GM18868 (cell line): Measurements from ENCODE around the gene GDF2.

Experiments
- ATAC-seq: cut with Tn5 transposase; IDR thresholded peaks from one replicate; pipeline ENCODE4 v1.9.1; 2021; ENCODE audit warnings: mild to moderate bottlenecking, moderate library complexity; ENCODE audit not compliant: unreplicated experiment

GDF2 gene

DNA sequence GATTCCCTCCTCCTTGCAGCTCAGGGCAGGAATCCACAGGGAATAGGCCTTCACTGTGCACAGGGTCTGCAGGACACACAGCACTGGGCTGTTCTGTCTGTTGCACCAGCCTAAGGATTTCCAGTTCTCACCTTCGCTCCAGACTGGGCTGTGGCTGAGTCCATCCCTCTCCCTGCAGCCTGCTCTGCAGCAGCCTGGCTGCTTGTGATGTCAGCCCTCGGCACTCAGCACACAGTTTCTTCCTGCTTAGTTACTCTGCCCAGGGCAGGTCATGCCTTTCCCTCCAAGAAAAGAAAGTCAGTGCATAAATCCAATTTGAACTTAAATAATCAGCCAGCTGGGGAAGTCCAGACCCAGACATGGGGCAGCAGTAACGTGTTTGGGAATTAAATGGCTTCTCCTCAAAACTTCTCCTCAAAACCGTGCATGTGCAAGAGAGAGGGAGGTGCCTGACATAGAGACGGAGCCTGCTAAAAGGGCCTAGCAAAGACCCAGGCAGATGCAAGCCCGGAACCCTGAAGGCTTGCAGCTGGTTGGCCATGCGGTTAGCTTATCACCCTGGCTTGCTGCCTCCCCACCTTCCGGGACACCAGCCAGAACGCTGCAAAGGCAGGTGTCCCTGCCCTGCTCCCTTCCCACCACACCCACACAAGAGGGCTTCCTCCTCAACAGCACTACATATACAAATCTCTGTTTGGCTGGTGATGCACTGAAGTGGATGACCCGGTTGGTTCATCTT lies 10.9 kb upstream of the GDF2 start:
- ATAC-seq: no peak

DNA sequence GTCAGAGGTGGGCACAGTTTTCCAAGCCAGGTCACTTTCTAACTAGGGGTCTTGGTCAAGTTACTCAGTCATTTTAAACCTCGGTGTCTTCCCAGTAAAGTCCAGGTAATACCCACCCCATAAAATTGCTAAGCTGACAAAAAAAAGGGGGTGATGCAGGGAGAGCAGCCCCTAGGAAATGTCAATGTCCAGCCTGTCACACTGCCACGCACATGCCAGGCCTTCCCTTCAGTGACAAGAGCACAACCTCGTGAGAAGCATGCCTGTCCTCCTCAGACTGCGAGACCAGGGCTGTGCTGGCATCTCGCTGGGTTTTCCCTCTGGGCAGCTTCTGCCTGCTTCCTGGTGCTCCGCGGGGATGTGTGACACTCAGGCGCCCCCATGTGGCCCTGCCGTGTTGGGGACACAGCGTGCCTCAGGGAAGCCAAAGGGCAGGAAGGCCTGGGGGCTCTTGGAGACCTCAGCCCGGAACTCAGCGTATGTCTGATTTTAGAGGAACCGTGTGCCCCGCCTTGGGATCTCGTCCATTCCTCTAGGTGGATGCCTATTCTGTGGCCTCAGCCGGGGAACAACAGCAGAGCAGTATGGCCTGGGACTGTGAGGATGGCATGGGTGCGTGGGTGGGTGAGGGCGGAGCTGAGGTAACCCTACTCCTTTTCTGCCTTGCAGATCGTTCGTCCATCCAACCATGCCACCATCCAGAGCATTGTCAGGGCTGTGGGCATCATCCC lies 10.2 kb upstream of the GDF2 start:
- peak; percentile 86 for ATAC-seq

DNA sequence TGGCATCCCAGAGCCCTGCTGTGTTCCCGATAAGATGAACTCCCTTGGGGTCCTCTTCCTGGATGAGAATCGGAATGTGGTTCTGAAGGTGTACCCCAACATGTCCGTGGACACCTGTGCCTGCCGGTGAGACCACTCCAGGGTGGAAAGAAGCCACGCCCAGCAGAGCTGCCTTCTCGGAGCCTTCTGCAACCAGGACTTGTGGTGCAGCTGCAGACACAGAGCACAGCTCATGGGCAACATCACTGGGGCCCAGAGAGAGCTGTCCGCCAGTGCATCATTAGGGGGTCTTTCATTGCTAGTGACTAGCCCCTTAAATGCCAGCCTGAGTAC lies 9.6 kb upstream of the GDF2 start:
- no peak for ATAC-seq

DNA sequence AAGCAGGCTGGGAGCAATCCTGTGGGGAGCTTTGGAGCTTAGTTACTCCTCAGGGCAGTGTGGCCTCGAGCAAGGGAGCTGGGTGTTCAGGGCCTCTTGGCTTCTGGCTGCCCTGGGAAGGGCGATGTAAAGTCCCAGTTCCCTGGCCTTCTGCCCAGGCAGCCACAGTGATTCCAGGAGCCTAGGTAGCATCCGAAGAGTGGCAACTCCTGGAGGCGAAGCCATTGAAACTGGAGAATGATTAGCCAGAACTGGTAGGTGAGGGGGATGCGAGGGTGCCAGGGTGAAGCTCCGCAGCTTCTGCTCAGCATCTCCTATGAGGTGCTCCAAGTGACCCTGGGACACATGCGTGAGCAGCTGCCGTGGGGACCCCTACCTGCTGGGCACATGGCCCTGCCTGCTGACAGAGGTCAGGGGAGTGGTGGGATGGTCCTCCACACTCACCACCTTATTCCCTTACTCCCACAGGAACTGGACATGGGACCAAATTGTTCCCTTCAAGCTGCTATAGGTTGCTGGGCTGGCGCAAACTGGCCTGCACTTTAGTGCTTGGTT lies 7.8 kb upstream of the GDF2 start:
- ATAC-seq: no peak

DNA sequence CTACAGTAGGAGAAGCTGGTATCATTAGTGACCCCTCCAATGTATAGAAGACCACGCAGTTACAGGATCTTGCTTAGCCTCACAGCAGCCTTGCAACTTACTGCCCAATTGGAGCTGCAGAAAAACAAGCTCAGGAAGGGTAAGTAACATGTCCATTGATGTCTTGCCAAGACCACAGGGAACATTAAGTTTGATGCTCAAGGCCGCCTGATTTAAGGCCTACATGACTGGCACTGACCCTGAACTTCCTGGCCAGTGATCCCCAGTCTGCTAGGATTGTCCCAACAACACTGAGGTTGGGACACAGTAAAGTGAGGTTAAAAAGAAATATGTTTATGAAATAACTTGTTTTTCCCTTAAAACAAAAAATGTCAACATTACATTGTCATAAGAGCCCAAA lies 6.8 kb upstream of the GDF2 start:
- no peak for ATAC-seq

DNA sequence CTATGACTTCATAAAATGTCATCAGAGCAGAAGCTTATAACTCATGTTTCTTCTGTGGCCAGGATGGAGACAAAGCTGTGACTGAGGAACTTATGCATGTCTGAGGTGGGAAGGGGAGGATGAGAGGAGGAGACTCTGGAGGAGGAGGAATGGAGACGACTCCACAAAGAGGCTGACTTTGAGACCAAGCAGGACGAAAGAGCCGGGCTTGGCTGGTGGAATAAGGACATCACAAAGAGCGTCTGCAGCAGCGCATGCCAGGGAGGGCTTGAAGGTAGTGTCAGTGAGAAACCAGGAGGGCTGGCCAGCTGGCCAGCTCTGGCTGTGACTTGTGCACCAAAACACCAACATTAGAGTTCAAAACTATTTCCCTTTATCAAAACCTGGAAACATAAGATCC lies 6.1 kb upstream of the GDF2 start:
- no peak for ATAC-seq

DNA sequence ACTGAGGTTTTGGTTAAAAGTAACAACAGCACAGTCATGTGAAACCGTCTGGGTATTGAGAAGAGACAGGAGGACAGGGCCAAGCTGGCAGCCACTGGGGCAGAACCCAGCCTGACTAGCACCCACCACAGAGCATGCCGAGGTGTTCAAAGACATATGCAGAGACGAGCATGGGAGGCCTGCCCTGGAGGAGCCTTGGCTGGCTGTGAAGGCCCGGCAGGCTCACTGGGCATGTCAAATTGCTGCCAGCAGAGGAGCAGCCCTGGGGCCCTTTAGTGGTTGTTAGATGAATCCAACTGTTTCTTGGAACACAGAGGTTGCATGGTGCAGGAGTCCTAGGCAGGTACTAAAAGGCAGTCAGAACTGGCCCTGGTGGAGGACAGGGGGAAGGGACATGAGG lies 5.0 kb upstream of the GDF2 start:
- no peak for ATAC-seq

DNA sequence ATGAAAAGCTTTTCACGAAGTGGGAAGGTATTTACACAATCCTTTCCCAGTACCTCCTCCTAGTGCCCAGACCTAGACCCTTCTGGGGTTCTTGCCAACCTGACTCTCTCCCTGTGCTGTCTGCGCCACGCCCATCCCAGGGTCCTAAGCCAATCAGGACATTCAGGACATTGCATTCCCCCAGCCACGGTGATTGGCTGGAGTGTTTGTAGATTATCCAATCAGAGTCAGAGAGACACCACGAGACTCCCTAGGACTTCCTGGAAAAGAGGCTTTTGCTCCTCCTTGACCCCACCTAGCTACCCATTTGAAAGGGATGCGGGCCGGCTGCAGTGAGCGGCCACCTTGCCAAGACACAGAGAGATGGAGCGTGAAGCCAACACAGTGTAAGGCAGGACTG lies 3.5 kb upstream of the GDF2 start:
- no peak for ATAC-seq

DNA sequence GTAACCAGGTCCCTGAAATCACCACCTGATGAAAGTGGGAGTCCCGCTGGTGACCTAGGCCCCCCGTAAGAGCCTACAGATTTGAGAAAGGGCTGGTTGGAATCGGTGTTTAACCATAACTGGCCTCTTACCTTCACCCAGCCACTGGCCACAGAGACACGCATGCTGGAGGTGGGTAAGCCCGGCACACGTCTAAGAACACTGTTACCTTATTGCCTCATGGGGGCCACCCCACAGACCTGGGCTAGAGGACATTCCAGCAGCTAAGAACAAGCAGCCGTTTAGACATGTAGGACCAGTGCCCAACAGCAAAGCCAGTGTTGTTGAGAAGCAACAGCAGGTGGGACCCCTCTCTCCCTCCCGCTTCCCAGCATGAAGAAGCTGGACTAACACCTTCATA lies 2.5 kb upstream of the GDF2 start:
- no peak for ATAC-seq

DNA sequence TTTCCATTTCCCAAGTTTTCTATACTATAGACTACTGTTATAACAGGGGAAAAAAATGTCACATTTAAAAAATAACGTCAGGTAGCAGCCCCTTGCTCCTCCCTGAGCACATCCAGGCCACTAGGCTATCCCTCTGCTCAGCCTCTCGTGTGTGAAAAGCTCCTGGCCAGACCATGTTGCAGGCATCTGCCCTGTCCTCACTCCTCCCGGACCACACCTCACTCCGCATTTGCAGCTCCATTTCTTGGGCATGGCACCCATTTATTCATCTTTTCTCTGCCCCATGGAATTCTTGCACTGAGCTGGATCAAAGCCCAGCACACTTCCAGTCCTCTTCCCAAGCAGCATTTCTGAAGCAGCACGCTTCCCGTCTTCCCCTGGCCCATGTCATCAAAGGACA lies 1.4 kb upstream of the GDF2 start:
- no peak for ATAC-seq

DNA sequence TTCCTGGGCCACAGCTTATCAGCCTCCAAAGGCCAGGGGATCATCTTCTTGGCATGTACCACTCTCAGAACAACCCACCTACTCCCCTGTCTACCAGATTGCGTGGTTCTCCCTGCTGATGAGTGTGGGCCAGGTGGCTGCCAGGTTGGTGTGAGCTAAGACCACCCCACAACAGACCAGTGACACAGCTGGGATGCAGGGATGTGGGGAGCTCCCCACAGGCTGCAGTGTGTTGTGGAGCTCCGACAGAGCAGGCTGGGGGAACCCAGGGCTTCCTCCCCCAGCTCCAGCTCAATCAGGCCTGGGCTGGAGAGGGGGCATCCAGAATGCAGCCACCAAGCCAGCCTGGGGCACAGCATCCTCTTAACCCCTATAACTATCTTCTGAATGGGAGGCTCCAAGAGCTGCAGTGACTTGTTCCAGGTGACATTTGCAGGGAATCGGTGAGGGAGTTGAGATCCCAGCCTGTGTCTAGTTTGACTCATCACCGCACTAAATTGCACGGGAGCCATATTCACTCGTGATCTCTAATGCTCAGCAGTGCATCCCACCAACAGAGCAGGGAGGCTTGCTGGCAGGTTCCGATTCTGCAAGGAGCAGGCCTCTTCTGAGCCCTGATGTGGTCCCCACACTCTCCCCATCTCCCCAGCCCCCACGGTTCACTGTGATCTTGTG lies 596 bp upstream of the GDF2 start:
- no peak for ATAC-seq

DNA sequence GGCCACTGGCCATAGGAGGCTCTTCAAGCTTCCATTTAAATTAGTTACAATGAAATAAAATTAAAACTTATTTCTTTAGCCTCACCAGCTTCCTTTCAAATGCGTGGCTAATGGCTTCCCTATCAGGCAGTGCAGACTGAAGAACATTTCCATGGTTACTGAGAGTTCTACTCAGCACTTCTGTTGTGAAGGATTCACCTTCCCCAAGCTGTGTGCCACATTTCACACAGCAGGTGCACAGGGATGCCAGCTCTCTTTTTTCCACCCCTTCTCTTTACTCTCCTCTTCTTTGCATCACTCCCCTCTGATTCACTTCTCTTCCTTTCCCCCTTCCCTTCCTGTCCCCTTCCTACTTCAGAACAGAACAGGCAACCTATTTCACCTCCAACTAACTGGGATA lies 833 bp downstream of the GDF2 start:
- no peak for ATAC-seq

DNA sequence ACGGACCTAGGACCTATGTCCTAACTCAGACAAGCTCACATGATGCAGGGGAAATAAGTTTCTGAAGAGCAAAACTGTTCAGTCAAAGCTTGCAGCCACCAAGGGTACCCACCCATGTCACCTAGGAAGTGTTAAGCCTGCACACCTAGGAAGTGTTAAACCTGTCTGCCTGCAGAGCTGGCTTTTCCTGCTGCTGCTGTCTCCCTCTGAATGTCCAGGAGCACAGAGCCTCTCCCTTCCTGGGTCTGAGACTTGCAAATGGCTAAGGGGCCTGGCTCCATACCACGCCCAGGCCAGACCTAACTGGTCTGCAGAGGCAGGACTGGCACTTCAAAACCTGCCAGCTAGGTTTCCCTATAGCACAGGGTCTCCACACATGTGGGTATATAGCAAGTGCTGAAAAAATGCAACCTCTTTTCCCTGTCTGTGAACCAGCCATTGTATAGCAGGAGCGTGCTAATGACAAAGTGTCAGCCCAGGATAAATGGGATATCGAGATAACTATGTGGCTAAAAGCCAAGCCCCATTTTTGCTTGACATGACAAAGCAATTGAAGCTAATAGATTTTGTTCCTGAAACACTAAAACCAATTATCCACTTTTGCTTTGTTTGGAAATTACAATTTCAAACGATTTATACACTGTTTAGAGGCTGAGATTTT lies 1.5 kb downstream of the GDF2 start:
- ATAC-seq: no peak

DNA sequence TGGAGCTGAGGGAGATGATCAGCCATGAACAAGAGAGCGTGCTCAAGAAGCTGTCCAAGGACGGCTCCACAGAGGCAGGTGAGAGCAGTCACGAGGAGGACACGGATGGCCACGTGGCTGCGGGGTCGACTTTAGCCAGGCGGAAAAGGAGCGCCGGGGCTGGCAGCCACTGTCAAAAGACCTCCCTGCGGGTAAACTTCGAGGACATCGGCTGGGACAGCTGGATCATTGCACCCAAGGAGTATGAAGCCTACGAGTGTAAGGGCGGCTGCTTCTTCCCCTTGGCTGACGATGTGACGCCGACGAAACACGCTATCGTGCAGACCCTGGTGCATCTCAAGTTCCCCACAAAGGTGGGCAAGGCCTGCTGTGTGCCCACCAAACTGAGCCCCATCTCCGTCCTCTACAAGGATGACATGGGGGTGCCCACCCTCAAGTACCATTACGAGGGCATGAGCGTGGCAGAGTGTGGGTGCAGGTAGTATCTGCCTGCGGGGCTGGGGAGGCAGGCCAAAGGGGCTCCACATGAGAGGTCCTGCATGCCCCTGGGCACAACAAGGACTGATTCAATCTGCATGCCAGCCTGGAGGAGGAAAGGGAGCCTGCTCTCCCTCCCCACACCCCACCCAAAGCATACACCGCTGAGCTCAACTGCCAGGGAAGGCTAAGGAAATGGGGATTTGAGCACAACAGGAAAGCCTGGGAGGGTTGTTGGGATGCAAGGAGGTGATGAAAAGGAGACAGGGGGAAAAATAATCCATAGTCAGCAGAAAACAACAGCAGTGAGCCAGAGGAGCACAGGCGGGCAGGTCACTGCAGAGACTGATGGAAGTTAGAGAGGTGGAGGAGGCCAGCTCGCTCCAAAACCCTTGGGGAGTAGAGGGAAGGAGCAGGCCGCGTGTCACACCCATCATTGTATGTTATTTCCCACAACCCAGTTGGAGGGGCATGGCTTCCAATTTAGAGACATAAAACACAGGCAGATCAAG lies 3.3 kb downstream of the GDF2 start:
- no peak for ATAC-seq

DNA sequence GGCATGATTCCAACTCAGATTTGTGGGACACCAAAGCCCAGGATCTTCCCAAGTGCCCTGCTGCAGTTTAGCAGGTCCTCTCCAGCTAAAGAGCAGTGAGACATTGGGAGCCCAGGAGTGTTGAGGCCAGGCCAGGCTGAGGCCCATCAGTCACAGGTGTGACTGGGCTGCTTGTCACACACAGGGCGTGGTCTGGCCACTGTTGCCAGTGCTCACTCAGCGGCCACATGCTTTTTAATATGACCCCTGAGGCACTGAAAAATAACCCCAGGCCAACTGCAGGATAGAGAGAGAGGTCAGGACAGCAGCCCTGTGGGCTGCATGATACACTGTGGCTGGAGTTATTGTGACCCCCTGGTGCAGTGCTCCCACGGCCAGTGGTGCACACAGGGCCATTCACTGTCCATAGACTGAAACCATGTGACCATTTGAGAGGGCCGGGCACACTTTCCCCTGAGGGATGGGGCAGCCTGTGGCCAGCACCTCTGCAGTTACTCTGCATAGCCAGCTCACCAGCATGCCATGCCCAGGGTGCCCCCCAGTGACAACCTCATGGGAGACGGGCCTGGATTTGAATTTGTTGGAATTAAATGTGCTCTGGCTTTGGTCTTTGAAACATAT lies 4.2 kb downstream of the GDF2 start:
- no peak for ATAC-seq

DNA sequence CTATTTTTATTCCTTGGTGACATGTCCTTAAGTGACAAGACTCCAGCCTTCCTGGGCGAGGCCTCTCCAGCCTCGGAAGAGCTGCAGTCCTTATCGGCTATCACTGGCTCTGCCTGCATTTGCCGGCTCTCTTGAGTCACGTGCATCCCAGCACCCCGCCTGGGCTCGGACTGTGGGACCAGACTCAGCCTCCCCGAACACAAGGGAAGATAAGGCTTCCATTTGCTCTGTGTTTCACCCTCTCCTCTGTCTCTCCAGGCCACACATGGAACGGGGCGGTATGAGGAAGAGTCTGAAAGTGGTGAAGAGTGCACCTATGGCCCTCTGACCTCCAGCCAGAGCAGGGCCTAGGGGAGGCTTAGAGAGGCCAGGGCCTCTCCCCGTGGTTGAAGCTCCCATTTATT lies 4.7 kb downstream of the GDF2 start:
- ATAC-seq: no peak

DNA sequence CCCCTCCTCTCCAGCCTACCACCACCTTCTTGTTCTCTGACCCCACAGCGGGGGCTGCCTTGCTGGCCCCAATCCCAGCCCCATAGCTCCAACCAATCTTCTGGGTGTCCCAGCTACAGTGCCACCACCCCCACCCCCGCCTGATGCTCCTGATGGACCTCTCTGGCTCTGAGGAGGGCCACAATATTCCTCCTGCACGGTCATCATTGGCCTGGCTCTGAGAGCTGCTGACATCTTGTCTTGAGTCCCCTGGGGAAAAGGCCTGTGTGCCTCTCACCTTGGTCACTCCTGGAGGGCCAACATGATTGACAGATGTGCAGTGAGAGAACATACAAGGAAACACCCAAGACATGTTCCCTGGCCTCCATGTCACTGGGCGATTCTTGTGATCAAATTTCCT lies 7.6 kb downstream of the GDF2 start:
- no peak for ATAC-seq

DNA sequence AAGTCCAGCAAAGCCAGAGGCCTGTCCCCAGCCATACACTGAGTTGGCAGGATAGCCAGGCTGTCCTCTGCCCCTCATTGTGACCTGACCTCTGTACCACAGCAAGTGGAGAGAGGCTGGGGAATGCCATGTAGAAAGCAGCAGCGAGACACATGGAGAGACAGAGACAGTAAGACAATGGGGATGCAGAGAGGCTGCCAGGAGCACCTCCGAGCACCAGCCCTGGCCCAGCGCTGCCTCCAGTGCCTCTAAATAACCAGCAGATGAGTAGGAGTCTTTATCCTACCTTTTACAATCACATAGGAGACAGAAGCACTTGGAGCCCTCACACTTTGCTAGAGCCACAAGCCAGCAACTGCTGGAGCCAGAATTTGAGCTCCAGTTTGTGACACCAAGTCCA lies 8.1 kb downstream of the GDF2 start:
- no peak for ATAC-seq

DNA sequence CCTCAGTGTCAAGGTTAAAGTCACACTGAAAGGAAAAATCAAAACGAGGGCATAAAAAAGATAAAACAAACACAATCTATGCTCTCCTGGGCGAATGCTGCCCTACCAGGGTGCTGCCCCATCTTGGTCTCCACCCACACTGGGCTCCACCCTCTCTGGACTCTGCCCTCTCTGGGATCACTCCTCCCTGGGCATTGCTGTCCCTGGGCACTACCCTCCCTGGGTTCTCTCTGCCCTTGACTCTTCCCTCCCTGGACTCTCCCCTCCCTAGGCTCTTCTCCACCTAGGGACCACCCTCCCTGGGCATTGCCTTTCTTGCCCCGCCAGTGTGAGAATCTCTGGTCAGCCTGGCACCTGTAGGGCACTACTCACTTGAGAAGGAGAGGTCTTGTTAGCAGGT lies 8.6 kb downstream of the GDF2 start:
- no peak for ATAC-seq

DNA sequence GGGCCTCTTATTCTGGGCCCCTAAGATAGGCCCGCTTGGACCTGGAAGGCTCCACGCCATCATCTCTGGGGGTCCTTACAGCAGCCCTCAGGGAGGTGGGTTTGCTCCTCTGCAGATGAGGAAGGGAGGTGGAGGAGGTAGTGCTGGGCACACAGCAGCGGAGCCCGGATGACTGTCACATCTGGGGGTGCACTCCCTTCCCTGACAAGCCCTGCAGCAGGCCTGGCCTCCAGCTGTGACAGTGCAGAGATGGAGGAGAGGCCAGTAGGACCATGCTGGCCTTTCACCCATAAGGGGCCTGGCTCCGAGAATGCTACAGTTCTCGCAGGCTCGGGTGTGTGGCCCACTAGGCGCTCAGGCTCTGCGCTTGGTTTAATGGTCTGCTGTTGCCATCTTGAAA lies 9.2 kb downstream of the GDF2 start:
- ATAC-seq: no peak
